Adrenal gland (tissue), 5 donors: Measurements from ENCODE around the gene ADD3.

Experiments used
- POLR2A ChIP-seq, 2 donors: fragments of 450-650 bp; IDR thresholded peaks; one replicate each; pipeline ENCODE4 v1.6.1; 2017; ENCODE audit warnings: antibody characterized with exemption in 2 of 2, mild to moderate bottlenecking in 2 of 2, moderate library complexity in 1 of 2
- TF ChIP-seq, protein P1 (sequence below), 6 experiments: fragments of 450-650 bp in 4 of 6; fragments of 200-600 bp in 2 of 6; sonication (generic) in 1 of 6; IDR thresholded peaks; 1 replicate in 5 of 6; 2 replicates in 1 of 6; pipeline versions ENCODE4 v1.5.1 to v1.8.0; 2016 to 2021; ENCODE audit warnings: antibody characterized with exemption in 6 of 6, mild to moderate bottlenecking in 2 of 6, moderate library complexity in 1 of 6
- donor health status: DM: no; HTN: no; CAD: no.

GRCh38 chr10:110034596-110034995, 26.8 kb downstream of the ADD3 start:
- TF ChIP-seq, protein P1, sequence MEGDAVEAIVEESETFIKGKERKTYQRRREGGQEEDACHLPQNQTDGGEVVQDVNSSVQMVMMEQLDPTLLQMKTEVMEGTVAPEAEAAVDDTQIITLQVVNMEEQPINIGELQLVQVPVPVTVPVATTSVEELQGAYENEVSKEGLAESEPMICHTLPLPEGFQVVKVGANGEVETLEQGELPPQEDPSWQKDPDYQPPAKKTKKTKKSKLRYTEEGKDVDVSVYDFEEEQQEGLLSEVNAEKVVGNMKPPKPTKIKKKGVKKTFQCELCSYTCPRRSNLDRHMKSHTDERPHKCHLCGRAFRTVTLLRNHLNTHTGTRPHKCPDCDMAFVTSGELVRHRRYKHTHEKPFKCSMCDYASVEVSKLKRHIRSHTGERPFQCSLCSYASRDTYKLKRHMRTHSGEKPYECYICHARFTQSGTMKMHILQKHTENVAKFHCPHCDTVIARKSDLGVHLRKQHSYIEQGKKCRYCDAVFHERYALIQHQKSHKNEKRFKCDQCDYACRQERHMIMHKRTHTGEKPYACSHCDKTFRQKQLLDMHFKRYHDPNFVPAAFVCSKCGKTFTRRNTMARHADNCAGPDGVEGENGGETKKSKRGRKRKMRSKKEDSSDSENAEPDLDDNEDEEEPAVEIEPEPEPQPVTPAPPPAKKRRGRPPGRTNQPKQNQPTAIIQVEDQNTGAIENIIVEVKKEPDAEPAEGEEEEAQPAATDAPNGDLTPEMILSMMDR (IDR thresholded peaks at IDR 0.05) = no peak
- no peak for TF ChIP-seq POLR2A (IDR thresholded peaks at IDR 0.05)
